ENCODE results near the gene TSHZ1. TPM values are rescaled to one million over a fixed set of nuclear protein-coding genes. Genes with fewer than 3 reads are reported as not detected.

TSHZ1 gene
- total and polyA plus RNA-seq, 2 experiments from 2014 or later = 2.2 to 4.4 TPM

- no peaks in the 10 kb centered on the region for H3K4me1 ChIP-seq (ENCODE audit: insufficient read depth)
- no peak for DNase-seq
- no peaks in the 10 kb centered on the region; the same call in 1 of the 2 replicates for H3K27me3 ChIP-seq (replicated peaks; ENCODE audit: insufficient read depth)
- no peaks in the 10 kb centered on the region for H3K9me3 ChIP-seq (ENCODE audit: low read depth)
- 51 to 57% methylated on average over 13 of the region's 13 CpGs for WGBS, 2 experiments (ENCODE audit: low coverage in 1 of 2, low lambda C conversion rate in 2 of 2, missing lambda C conversion rate in 2 of 2)
- no peaks in the 10 kb centered on the region for H3K36me3 ChIP-seq (ENCODE audit: low read depth)
- no peak overlapping the region for H3K27ac ChIP-seq
- H3F3A ChIP-seq (ENCODE audit: insufficient read depth) = no peaks in the 10 kb centered on the region
- H3K9me2 ChIP-seq (ENCODE audit: insufficient read depth) = no peaks in the 10 kb centered on the region
- no peak overlapping the region for H3K9ac ChIP-seq
- H2AFZ ChIP-seq = no peak overlapping the region
- no peaks in the 10 kb centered on the region for H4K20me1 ChIP-seq (ENCODE audit: insufficient read depth)
- TF ChIP-seq EZH2phosphoT487 (IDR thresholded peaks at IDR 0.05; ENCODE audit: insufficient read depth, low read depth) = no peak
- no peak for TF ChIP-seq EZH2 (IDR thresholded peaks at IDR 0.05; ENCODE audit: insufficient read depth, poor library complexity, severe bottlenecking)
- H3K4me2 ChIP-seq (ENCODE audit: unreplicated experiment) = no peak overlapping the region
- H3K79me2 ChIP-seq (ENCODE audit: insufficient read depth) = no peaks in the 10 kb centered on the region
- H3K4me3 ChIP-seq = no peak overlapping the region
- in situ Hi-C loops (cut with MboI) = no loop called here
These were observed 128.0 kb downstream of the TSHZ1 start for GRCh38 chr18:75338631-75339030.

Other genes starting within 250 kb of the TSHZ1 start
- gene PTGR3, start 1.7 kb upstream of the TSHZ1 start, total RNA-seq (2014; rRNA removed; shearing (Covaris generic)) = 8.1 and 21.3 TPM in 2 replicates
- 8.8 and 10.2 TPM in 2 replicates for gene PTGR3, start 1.7 kb upstream of the TSHZ1 start, polyA plus RNA-seq (2016; fragmentation: Nextera tagmentation; extraction: Ambion mirVana)
- gene SMIM21, start 216.9 kb downstream of the TSHZ1 start, total RNA-seq (2014; rRNA removed; shearing (Covaris generic)) = not detected in 2 replicates
- not detected in 2 replicates for gene SMIM21, start 216.9 kb downstream of the TSHZ1 start, polyA plus RNA-seq (2016; fragmentation: Nextera tagmentation; extraction: Ambion mirVana)